GM21367 (cell line): ENCODE measurements around the gene RAB25.
"Not testable (repeated sequence)": the region's sequence is repeated elsewhere in the genome, so short reads cannot be mapped to it uniquely, and the experiment has no call there.

ENCODE experiments used
- ATAC-seq: cut with Tn5 transposase; IDR thresholded peaks from one replicate; pipeline ENCODE4 v1.9.1; 2021; ENCODE audit not compliant: unreplicated experiment

RAB25 gene

DNA sequence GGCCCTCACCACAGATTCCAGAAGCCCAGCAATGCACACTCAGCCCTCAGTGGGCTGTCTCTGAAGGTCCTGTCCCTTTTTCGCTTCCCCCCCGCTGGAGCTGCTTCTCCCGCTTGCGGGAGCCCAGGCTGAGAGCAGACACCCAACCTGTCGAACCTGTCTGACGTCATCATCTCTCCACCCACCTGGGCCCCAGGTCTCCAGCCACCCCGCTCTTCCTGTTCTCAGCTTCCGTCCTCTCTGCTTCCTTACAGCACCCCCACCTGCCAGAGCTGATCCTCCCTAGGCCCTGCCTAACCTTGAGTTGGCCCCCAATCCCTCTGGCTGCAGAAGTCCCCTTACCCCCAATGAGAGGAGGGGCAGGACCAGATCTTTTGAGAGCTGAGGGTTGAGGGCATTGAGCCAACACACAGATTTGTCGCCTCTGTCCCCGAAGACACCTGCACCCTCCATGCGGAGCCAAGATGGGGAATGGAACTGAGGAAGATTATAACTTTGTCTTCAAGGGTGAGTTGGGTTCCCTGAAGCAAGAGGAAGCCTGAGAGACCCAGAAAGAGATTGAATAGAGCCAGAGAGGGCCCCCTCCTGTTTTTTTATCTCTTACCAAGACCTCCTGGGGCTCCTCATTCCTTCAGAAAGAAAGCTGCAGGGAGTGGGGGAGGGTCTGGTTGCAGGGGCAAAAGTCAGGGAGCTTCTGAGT lies at the start of gene RAB25:
TSS of gene RAB25 (plus strand) at position 224 of the 700 bp plus-strand sequence. CDS start at position 465, 241 bp downstream.
- no peak for ATAC-seq

DNA sequence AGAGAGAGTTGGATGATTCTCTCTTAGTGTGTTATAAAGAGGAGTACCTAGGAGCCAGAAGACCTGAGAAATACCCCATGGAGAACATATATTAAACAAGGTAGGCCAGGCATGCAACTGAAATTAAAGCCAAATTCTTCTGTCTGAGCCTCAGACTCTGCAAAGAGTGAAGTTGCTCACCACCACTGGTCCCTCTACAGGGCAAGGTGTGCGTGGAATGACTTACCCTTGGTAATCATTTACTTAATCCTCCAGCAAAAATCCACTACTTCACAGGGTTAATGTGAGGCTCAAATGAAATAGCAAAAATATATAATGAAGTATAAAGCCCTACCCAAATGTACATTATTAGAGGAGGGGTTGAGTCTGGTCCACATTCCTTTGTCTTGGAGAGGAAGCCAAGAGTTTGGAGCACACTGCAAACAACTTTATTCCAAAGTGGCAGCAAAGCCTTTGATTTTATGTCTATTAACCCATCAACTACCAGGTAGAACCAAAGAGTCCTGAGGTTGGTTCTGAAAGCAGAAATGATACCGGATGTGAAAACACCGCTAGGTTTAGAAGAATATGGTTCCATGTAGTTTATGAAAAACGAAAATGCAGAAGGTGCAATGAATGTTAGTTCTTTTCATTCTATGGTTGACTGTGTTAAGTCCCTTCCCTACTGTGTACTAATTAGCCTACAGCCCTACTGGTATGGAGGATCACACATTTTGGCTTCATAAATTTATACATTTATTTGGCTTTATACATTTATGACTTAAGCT lies 48.7 kb upstream of the RAB25 start:
- ATAC-seq: no peak

DNA sequence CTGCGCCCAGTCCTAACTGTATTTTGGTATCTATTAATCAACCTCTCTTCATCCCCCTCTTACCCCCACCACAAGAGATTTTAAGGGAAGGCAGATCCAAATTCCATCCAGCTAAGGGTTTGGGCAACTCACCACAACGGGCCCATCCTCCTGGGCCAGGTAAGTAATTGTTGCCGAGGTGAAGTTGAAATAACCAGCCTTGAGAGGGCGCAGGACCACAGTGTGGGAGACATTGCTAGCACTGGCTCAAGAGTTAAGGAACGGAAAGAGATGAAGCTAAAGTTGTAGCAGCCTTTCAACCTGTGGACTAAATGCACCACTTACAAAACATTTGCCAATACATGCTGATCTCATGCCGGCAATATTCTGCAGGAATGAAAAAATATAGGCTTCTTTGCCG lies 46.1 kb upstream of the RAB25 start:
- no peak for ATAC-seq

DNA sequence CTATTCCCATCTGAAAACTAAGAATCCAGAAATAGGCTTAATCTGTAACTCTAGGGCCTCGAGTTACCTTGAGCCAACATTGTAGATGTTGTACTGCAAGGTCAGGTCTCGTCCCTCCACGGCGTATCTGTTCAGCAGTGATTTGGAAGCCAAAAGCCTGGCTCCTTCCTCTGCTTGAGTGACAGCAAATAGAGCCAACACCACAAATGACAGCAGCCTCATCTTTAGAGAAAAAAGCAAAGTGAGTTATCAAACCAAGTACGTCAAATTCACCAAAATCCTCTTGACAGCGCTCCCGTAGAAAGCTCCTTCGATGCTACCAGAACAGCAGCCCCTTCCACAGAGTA lies 41.0 kb upstream of the RAB25 start:
- ATAC-seq: no peak

DNA sequence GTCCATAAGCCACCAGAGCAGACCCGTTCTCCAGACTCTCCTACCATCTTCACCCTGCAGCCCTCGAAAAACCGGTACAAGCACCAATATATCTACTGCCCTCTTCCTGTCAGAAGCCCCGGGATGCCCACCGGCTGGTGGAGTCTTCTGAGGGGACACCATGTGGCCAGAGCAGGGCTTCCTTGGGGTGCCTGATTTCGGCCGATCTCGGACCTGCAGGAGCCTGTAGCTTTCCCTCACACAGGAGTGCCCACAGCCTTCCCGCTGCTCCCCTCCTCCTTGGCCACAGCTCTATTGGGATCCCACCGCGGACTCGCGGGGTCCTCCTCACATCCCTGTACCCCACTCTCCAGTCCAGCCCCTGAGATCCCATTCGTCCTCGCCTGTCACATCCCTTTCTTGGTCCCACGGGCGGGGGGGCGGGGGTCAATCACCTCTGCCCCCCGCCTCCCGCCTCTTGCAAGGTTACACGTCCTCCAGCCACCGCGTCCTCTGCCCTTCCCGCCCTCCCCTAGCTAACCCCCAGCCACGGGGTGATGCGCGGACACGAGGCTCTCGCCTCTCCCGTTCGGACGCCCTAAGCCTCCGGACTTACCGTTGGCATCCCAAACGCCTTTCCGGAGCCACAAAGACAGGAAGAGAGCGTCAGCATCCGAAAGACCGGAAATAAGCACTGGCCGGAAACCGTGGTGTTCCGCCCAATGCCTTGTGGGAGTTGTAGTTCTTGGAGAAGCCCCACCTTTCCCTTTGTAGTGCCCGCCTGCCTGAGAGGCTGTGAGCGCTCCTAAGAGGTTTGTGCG lies 40.5 kb upstream of the RAB25 start, which contains the start of gene SSR2:
TSS of gene SSR2 (minus strand) at position 659 of the 800 bp plus-strand sequence. CDS start 784 bp downstream, outside the sequence.
- peak; percentile 89 for ATAC-seq

DNA sequence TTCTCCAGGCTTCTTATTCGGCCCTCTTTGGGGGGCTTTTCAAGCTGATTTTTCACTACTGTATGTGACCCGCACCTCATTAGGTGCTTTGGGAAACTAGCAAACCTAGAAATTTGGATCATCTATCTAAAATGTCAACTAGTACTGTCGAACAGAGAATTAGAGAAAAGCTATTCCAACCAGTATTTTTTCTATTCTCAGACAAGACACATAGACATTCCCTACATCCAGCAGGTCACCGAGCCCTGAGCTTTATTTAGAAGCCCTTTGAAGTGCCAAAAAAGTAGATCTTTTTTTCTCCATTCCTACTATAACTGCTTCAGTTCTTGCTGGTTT lies 39.9 kb upstream of the RAB25 start:
- no peak for ATAC-seq

DNA sequence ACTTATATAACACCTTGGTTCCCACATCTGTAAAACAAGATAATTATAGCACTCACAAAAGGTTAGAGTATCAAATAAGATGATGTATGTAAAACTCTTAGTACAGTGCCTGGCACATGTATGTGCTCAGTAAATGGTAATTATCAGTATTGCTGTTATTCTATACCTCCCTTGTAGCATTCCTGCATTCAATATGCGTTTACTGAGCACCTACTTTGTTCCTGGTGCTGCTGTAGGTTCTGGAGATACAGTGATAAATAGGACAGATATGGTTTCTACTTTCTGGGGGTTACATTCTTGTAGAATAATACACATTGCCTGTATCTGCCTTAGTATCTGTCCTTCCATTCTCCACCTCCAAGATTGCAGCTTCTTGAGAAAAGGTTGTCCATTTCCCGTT lies 39.0 kb upstream of the RAB25 start:
- ATAC-seq: no peak

DNA sequence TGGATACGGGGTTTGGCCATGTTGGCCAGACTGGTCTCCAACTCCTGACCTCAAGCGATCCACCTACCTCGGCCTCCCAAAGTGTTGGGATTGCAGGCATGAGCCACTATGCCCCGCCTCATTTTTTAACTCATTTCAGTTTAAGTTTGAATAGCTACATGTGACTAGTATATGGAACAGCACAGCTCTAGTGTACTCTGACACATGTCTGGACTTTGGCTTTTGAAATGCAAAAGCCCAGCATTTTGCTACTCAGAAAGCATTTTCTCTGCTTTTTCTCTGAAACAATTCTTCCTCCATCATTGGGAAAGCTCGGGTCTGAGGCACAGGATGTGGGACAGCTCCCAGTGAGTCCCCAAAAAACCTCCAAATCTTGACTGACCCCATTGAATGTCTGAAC lies 36.2 kb upstream of the RAB25 start:
- no peak for ATAC-seq

DNA sequence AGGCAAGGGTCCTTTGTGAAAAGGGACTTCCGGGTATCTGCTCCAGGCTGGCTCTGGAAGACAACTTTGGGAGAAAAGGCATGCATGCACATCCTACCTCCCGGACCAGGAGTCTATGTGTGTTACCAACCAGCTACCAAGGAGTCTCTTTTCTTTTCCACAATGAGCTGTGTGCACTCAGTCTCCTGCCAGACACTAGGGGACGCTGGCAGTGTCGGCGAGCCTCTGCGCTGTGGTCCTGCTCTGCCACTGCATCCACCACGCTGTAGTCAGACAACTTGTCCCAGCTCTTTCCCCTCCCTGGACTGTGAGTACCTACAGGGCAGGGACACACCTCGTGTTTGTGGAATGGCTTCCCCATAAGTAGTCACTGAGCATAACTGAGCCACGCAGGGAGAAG lies 35.1 kb upstream of the RAB25 start:
- no peak for ATAC-seq

DNA sequence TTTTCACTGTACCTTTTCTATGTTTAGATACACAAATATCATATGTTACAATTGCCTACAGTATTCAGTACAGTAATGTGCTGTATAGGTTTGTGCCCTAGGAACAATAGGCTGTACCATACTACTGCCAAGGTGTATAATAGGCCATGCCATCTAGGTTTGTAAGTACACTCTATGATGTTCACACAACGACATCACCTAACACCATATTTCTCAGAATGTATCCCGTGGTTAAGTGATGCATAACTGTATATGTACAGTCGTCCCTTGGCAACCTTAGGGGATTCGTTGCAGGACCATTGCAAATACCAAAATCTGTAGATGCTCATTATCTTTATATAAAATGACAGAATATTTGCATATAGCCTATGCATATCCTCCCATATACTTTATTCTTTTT lies 34.4 kb upstream of the RAB25 start:
- ATAC-seq: no peak

DNA sequence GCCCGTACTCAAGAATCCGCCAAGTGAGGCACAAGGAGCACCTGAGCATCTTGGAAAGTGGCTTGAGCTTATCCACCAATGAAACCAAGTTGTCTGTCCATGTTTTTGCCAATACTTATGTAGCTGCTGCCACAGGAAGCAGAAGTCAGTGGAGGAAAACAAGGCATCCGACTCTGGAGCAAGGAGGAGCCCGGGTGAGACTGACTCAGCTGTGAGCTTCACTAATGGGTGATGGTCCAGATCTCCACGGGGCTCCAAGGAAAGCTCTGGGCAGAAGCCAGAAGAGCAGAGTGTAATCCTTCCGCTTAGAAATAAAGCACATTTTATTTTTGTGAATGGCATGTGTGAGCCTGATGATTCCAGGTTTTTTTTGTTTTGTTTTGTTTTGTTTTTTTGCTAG lies 27.9 kb upstream of the RAB25 start:
- no peak for ATAC-seq

DNA sequence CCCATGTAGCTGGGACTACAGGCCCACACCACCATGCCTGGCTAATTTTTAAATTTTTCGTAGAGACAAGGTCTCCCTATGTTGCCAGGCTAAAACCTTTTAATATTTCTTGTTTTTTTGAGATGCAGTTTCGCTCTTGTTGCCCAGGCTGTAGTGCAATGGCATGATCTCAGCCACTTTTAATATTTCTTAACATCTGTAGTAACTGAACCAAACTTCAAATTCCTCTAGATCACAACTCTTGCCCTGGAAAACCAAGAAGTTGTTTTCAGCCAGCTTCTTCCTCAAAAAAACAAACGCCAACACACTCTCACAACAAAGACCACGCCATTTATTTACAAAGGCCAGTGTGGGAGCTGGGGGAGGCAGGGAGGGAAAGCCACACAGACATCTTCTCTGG lies 26.0 kb upstream of the RAB25 start:
- ATAC-seq: not testable (repeated sequence)

DNA sequence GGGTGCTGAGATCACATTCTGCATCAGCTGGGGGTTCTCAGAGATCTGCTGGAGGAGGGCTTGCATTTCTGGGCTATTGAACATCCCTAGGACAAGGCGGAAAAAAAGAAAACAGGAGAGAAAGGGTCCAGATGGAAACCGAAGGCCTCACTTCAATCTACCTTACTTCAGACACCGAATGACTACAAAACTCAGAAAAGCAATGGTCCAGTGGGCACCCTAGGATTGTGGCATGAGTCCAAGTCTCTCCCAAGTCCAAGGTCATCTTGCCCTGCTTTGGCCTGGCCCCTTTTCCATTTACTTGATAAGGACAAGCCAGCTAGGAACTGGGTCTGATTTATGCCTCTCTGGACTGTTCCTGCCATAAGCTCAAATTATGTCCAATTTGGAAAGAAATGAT lies 18.1 kb upstream of the RAB25 start:
- no peak for ATAC-seq

DNA sequence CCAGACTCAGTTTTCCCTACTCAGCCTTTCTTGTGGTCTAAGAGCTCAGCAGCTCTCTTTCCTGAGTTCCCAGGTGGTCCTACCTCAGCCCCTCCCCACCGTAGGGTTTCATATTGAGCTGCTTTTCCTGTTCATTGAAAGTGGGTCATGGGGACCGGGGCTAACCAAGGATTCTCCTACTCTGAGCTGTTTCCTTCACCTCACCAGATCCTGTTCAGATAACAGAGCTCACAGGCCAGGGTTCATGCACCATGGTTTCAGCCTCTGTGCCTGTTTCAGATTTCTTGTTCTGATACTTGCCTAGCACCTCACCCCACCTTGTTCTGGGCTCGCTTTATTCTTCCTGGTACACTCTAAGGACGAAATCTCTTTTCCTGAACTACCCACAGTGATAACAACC lies 15.9 kb upstream of the RAB25 start:
- no peak for ATAC-seq

DNA sequence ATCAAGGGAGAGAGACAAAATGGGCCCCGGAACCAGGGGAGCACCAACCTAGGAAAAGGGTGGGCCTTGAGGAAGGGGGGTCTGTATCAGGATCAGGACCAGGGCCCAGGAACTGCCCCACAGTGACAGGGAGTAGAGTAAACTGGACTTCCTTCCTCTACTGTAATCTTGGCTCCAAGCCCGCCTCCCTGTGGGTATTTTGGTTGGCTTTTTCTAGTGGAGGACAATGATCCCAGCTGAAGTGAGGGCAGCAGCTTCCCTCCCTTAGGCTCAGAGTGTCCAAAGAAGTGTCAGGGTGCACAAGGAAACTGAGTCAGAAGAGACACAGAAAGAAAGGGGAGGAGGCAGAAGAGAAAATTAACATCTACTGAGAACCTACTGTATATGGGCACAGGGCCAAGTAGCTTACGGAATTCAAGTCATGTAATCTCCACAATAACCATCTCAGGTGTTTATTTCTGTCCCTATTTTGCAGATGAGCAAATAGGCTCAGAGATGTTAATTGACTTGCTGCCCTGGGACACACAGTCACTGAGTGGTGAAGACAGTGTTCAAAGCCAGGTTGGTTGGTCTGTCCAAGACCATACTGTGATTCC lies 12.2 kb upstream of the RAB25 start:
- ATAC-seq: no peak

DNA sequence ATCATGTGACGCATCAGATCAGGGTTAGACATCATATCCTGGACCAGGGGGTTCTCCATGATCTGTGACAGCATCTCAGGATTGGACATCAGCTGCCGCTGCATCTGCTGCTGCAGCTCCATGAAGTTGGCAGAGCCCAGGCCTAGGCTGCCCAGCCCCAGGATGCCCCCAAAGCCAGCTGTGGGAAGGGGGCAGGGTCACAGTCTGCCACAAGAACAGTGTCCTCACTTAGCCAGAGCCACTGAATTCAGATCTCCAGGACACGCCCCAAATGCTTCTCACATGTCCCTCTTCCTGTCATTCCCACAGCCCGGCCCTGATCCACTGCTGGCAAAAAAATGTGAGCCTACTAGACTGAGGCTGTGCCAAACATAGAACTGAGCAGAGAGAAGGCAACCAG lies 10.6 kb upstream of the RAB25 start:
- no peak for ATAC-seq

DNA sequence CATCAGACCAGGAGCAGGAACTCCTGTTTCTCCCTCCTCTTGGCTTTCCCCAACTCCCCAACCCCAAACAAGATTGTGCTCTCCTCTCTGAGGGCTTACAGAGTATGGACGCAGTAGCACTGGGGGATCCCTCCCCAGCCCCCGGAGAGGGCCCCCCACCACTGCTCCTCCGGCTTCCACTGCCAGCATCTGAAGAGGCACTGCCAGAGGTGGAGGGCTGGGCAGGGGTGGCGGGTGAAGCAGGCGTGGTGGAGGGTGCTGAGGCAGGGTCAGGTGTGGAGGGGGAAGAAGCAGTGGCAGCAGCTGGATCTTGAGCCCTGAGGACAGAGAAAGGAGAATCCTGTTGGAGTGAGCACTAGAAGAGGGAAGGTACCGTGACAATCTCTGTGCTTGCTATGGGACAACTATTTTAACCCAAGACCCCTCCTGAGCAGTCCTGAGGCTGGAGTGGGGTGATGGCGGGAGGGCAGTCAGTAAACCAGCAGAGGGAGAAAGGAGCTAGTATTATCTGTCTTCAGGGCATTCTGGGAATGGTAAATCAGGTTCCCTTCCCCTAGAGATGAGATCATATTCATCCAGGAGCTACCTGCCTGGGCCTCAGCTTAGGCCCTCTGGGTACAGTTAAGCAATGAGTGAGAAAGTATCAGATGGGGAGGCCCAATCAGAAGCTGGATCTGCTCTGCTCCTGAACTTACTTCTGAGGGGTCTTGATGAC lies 9.8 kb upstream of the RAB25 start:
- no peak for ATAC-seq

DNA sequence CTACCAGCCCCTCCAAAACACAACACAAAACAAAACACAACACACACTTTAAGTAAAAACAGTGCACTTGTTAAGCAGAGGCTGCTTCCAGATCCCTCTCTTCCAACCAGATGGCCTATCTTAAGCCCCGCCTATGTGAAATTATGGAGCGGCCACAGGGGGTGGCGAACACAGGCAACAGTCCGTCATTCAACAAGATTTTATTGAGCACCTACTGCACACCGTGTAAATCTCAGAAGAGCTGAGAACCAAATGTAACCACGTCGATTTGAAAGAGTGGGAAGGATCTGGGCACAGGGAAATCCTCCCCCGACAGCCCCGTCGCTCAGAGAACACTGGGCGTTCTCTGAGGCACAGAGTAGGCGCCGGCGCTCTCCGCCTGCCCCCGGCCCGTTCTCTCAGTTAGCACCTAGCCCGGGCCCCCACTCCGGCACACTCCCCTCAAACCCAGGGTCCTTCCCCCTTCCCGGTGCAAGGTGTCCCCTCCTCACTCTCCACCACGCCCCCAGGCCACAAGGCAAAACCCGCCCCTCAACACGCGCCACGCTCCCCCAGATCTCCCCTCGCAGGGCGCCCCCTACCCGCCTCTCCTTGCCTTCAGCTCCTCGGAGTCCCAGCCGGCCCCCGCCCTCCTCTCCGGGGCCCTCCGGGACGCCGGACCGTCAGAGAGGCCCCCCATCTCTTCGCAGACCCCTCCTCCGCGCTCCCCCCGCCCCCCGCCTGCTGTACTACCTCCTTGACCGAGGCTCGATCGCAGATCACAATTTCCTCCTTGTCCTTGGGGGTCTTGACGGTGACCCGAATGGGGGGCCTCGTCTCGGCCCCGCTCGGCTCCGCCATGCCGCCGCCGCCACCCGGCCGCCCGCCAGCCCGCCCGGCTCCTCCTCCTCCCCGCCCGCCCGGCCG lies 7.8 kb upstream of the RAB25 start:
- no peak for ATAC-seq

DNA sequence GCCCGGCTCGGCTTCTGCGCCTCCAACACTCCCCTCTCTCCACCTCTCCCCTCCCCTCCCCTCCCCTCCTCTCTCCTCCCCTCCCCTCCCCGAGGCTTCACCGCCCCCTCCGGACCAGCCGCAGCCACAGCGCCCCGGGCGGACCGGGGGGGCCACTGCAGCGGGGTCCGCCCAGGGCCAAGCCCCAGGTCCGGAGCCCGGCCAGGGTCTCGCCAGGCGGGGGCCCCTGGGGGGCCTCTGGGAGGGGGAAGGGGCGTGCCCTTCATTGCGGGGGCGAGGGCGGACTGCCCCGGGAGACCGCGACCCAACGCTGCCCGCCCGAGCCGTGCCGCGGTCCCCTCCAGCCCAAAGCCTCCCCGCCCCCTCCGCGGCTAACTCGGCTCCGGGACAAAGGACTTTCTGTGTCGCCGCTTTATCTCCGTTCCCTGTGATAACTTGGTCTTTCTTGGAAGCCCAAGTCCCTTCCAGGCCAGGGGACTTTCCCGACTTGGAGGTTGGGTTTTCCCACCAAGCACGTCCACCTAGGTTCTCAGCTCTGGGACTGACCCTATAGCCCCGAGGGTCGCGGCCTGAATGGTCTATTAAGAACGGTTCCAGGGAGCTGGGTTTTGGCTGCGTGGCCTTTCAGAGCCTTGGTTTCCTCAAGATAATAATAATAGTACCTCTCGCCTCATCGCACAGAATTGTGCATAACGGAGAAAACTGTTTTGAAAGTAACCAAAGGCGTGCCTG lies 7.0 kb upstream of the RAB25 start, which contains the start of gene UBQLN4:
TSS of gene UBQLN4 (minus strand) at position 31 of the 732 bp plus-strand sequence. CDS start 97 bp downstream, outside the sequence.
- ATAC-seq: no peak
